AG20443 (cell line): Measurements from ENCODE around the gene RPLP2.

Experiments
- DNase-seq: peaks from one replicate; pipeline ENCODE4 v3.0.0; 2012; ENCODE audit warnings: low spot score, mixed read lengths

The RPLP2 gene

DNA sequence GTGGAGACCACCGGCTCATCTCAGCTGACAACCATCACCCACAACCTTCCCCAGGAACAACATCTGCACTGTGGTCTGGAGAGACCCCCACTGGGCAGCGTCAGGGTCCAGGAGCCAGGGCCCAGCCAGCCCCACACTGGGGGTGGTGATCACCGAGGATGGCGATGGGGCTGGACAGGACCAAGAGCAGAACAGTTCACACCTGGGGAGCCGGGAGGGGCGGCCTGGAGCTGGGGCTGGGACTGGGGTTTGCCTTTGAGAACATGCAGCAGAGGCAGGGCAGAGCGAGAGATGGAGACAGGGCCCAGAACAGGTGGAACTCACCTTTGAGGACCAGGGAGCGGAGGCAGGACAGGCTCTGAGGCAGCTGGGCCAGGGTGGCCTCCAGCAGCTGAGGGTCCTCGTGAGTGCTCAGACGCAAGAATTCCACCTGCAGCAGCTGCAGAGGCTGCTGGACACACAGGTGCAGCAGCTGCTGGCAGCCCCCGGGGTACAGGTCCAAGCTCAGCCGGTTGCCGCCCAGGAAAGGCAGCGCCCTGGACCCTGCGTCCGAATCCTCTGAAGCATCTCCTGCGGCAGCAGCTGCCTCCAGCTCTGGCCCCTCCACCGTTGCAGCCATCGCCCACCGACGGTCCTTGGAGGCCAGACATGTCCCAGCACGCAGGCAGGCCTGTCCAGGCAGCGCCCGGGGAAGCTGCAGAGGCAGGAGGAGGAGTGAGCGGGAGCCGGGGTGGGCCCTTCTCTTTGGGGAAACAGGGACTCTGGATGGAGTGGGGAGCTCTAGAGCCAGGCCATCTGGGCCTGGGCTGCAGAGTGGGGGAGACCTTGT lies 5.8 kb upstream of the RPLP2 start:
- DNase-seq: peak; percentile 34

DNA sequence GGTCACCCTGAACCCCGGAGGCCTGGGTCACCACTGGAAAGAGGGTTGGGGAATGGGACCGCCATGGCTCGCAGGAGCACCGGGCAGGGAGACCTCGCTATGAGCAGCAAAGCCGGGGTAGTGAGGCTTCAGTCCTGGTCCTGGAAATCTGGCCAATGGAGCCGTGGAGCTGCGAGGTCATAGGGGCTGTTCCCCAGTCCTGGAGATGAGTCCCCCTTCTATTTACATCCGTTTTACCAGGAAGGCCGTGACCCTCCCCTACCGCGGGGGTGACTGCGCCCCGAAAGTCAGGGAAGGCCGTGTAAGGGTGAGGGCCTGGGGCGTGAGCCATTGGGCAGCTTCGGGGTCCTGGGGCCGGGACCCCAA lies 5.2 kb upstream of the RPLP2 start:
- DNase-seq: no peak

DNA sequence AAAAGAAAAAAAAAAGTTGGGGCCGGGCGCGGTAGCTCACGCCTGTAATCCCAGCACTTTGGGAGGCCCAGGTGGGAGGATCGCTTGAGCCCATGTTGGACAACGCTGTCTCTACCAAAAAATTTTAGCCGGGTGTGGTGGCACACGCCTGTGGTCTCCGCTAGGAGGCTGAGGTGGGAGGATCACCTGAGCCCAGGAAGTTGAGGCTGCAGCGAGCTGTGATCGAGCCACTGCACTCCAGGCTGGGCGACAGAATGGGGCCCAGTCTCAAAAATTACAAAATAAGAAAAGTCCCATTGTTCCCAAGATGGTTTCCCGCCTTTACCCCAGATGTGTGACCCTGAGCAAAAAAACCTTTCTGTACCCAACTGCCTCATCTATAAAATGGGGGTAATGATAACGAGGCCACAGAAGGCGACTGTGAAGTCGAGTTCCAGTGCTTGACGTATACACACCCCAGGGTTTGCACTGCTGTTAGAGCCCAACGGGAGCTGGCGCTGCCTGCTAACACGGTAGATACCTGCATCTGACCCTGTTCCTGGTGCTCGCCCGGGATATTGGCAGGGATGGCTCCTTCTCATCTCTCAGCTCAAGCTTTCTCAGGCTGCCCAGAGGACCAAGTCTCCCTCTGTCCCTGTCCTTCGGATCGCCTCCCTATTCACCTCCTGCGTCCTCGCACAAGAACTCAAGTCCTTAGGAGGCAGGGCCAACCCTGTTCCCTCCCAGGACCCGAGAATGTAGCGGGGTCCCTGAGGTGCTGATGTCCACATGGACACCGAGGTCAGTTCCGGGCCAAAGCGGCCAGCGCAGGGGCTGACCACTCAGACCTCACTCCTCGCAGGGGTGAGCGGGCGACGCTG lies 1.1 kb upstream of the RPLP2 start:
- DNase-seq: peak; percentile 88

DNA sequence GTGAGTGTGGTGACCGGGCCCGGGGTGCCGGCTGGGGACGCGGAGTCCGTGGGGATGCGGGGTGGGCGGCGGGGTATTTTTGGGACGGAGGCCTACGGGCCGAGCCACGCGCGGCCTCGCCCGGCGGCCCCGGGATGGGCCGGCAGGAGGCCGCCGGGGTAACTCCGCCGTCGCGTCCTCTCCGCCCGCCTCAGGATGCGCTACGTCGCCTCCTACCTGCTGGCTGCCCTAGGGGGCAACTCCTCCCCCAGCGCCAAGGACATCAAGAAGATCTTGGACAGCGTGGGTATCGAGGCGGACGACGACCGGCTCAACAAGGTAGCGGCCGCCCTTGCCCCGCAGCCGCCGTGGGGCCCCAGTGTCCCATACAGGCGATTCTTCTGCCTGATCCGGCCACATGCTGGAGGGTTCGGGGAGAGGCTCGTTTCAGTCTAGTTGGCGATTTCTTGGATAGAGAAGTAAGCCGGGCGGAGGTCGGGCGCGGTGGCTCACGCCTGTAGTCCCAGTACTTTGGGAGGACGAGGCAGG lies 337 bp downstream of the RPLP2 start:
- DNase-seq: no peak

DNA sequence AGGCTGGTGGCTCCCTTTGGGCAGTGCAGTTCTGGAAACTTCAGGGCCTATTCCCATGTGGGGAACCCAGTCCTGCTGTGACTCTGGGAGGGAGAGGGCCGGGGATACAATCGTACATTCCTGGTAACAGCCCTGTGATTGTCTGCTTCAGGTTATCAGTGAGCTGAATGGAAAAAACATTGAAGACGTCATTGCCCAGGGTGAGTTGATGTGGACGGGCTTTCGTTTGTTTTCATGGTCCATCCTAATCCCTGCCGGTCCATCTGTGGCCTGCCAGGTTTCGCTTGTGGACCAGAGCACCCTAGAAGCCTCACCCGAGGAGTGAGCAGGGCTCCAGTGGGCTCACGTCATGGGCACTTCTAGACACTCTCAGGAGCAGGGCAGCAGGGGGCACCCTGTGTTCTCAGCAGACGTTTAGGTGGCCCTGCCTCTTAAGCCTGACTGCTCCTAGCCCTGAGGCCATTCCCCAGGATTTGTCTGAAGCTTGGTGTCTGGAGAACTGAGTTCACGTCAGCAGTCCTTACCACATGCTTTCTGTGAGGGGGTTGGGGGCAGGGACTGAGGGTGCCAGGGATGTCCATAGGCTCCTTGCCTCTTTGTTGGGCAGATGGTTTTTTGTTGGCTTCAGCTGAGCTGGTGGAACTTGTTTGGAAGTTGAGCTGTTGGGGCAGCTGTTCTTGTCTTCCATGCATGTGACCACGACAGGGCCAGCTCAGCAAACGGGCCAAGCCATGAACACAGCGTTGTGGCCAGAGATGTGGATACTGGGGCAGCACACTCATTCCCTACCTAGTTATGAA lies 1.9 kb downstream of the RPLP2 start:
- no peak for DNase-seq

DNA sequence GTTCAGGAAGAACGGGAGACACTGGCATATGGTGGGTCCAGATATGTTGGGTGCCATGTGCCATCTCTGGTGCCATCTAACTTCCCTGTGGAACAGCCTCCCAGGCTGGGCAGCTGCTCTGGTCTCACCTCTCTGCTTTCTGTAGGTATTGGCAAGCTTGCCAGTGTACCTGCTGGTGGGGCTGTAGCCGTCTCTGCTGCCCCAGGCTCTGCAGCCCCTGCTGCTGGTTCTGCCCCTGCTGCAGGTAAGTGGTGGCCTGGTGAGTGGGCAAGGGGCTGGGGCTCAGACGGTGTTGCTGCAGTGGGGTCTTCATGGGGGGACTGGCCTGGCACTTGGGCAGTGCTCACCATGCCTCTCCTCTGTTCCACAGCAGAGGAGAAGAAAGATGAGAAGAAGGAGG lies 2.6 kb downstream of the RPLP2 start:
- no peak for DNase-seq

DNA sequence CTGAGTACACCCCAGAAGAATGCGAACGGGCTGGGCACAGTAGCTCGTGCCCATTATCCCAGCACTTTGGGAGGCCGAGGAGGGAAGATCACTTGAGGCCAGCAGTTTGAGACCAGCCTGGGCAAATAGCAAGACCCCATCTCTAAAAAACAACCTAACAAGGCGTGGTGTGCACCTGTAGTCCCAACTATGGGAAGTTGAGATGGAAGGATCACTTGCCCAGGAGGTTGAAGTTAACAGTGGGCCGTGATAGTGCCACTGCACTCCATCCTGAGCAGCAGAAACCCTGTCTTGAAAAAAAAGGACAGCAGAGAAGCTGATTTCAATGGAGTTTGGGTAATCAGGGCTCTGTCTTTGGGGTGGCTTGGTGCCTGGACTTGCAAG lies 3.3 kb downstream of the RPLP2 start:
- DNase-seq: no peak

DNA sequence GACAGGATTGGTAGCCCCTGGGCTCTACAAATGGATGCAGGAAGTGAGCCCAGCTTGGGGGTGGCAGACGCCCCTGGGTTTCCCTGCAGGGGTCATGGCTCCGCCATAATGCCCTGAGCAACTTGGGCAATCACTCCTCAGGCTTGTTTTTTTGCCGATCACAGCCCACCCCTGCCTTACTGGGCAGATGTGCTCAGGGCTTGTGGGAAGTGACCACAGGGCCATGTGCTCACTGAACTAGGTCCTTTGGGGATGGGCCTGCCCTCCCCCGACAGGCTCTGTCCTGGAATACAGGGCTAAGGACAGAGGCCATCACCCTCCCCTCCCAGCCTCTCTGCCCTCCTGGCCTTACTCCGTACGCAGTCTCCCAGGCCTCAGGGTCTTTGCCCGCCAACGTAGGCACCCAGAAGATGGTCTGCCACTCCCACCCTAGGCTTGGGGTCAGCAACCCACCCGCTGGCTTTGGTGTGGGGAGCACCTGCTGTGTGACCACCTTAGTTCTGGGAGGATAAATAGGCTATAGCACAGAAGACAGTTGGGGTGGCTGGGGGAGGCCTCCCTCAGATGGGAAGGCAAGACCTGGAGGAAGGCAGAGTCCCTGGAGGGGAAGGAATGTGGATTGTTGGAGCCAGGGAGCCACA lies 3.8 kb downstream of the RPLP2 start:
- DNase-seq: no peak

DNA sequence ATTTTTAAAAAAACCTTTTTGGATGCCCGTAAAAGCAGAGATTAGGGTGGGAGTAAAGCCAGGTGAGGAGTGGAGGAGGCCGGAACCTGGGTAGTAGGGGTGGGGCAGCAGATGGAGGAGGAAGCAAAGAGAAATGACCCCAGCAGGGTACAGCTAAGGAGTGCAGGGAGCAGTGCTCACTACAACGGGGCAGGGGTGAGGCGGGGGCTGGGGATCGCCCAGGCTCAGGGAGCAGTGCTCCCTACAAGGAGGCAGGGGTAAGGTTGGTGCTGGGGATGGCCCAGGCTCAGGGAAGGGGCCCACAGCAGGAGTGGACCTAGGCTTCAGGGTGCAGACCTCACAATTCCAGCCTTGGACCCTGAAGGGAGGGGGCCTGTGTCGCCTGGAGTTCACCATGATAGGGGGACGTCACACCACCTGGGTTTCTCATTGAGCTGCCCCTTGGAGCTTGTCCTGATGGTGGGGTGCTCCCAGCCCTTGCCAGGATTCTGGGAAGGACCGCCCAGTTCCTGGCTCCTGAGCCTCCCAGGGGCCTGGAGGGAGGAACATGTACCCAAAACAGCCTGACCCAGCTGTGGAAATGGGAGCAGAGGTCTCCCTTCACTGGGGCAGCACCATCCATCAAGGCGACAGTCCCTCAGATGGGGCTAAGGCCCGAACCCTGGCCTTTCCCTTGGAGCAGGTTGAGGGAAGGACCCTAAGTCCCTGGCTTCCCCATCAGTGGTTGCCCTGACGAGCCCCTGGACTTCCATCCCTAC lies 6.1 kb downstream of the RPLP2 start:
- DNase-seq: no peak

DNA sequence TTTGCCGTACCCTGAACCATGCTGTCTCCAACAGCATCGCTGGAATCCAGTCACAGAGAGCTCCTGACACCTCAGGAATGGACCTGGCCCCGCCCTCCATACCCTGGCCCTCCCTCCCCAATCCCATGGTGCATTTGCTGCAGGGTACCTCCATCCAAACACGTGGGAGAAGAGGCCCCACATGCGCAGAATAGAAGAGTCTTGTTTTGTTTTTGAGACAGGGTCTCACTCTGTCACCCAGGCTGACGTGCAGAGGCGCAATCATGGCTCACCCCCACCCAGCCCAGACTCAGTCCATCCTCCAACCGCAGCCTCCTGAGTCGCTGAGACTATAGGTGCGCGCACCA lies 6.6 kb downstream of the RPLP2 start:
- no peak for DNase-seq

DNA sequence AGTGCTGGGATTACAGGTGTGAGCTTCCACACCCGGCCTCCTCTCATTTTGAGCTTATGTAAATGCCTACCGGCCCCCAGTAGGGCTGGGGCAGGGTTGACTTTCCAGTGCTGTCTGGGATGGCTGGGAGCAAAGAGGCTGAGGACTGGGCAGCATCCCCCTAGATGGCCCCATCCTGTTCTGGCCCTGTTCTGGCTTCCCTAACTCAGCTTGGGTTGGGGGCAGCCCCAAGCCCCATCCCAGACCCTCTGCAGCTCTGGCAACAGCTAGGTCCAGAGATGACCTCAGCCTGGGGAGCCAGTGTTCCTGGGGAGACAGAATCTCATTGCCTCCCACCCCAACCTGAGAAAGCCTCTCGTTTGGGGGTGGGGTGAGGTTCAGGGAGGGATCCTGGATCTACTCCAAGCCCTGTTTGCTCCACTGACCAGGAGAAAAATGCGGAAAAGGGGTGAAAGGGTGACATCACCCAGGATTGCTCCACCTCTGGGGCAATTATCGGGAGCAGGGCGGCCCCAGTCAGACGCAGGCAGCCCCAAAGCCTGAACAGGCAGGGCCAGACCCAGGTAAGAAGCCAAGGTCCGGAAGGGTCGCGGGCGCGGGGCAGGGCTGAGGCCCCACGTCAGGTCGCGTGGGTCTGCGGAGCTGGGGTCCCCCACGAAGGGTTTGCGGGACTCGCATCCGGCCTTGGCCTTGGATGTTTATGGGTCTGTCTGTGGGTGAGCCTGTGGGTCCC lies 8.8 kb downstream of the RPLP2 start, which contains the start of gene PNPLA2:
PNPLA2 (plus strand) TSS at position 519 of the 733 bp plus-strand sequence. CDS start 805 bp downstream, outside the sequence.
- peak; percentile 84 for DNase-seq

DNA sequence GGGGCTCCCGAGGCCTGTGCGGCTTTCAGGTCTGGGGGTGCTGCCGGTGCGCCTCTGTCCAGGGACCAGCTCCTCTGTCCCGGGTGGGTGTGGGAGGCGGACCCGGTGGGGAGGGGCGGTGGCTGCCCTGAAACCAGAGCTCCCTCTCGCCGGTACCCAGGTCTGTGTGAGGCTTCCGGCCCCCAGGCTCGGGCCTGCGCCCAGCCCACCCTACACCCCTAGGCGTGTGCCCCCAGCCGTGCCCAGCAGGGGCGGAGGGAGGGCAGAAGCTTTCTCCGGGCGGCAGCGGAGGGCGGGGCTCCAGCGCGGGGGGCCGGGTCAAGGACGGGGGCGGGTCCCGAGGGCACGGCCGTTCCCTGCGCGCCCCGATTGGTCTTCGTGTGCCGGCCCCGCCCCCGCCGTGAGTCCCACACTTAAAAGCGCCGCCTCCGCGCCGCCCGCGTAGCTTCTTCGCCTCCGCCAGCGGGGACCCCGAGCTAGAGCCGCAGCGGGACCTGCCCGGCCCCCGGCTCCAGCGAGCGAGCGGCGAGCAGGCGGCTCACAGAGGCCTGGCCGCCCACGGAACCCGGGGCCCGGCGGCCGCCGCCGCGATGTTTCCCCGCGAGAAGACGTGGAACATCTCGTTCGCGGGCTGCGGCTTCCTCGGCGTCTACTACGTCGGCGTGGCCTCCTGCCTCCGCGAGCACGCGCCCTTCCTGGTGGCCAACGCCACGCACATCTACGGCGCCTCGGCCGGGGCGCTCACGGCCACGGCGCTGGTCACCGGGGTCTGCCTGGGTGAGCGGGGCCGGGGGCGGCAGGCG lies 9.6 kb downstream of the RPLP2 start:
- DNase-seq: peak; percentile 95

DNA sequence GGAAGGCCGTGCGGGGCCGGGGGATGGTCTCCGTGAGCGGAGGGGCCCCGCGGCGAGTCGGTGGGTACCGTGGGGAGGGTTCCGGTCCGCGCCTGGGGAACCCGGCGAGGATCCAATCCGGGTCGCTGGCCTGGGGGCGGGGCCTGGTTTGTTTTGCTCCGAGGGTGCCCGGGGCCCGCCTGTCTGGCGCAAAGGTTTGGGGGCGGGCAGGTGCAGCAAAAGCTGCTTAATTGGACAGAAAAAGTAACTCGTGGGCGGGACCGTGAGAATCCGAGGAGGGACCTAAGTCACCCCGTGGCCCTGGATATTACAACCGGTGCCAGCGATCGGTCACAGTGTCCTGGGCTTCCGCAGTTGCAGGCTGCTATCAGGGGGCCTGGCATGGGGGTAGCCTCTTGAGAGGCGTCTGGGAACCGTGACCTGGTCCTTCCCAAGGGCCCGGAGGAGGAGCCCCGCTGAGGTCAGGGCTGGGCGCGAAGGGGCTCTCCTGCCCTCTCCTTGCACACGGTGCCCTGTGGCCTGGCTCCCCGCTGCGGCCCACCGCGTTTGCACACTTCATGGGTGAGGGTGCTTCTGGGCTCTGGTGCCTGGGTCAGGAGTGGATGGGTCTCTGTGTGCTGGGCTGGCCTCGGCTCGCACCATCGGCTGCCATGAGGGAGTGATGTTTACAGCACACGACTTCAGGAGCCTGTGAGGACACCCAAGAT lies 10.3 kb downstream of the RPLP2 start:
- DNase-seq: peak; percentile 58

DNA sequence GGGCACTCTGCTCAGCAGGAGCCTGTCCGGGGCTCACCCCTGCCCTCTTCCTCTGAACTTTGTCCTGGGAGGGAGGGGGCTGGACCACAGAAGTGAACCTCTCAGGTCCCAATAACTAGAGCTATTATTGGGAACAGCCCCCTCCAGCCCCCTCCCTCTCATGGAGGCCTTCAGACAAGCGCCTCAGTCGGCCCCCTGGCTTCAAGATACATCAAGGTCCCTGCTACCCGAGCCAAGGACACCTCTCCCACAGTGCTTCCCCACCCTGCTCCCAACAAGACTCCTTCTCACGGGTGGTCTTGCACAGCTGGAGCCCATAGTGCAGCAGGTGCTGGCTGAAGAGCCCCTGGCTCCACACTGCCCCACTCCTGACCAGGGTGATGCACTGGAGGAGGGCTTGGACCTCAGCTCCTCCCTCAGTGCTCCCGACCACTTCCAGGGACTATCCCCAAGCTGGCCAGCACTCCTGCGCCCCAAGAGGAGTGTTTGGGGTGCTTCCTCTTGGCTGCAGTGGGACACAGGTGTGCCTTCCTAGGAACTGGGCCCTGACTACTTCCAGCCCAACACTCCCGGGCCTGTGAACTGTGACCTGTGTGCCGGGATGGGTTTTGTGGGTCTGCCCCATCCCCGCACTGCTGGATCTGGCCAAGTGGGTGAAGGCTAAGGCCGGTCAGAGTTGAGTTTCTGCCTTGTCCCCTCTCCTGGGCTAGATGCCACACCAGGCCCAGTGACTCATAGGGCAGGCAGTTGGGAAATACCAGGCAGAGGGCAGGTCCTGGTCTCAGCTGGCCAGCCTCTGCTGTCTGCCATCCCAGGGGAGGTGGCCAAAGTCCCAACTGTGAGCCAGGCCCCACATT lies 11.1 kb downstream of the RPLP2 start:
- peak; percentile 89 for DNase-seq

DNA sequence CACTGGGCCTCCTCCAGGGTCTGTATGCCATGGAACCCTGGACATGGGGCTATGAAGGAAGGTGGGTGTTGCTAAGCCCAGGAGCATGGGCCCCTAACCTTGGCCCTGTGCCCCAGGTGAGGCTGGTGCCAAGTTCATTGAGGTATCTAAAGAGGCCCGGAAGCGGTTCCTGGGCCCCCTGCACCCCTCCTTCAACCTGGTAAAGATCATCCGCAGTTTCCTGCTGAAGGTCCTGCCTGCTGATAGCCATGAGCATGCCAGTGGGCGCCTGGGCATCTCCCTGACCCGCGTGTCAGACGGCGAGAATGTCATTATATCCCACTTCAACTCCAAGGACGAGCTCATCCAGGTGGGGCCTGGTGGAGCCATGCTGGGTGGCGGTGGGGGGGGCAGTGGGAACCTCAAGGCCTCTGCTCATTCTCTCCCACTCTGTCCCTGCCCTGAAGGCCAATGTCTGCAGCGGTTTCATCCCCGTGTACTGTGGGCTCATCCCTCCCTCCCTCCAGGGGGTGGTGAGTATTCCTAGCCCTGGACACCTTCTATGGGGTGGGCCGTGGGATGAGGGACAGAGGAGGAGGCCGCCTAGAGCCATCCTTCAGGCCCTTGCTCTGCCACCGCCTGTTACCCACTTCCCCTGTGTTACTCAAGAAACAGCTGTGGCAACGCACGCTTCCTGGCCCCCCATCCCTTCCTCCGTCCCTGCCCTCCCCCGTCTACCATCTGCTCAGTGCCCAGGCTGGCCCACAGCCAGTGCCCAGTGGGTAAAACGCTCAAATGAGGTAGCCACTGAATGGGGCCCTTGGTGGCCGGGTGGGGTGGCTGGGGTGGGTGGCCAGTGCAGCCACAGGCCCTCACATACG lies 12.0 kb downstream of the RPLP2 start:
- DNase-seq: no peak

DNA sequence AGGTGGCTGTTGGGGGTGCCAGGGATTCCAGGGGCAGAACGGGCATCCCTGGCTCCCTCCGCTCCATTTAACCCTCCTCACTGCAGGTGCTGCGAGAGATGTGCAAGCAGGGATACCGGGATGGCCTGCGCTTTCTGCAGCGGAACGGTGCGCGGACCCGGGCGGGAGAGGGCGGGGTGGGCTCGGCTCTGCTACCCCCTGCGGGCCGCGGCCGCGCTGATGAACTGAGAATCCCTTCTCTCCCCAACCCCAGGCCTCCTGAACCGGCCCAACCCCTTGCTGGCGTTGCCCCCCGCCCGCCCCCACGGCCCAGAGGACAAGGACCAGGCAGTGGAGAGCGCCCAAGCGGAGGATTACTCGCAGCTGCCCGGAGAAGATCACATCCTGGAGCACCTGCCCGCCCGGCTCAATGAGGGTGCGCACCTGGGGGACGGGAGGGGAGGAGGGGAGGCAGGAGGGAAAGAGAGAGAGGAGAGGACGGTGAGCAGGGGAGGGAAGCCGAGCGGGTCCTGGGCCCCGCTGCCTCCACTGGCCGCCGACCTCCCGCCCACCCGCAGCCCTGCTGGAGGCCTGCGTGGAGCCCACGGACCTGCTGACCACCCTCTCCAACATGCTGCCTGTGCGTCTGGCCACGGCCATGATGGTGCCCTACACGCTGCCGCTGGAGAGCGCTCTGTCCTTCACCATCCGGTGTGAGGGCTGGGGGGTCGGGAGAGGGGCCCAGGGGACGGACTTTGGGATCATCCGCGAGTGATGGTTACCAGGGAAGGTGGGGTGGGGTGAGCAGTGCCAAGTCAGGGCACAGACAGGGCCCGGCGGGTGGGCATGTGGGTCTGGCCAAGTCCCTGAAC lies 13.9 kb downstream of the RPLP2 start:
- no peak for DNase-seq
